ENCODE data around the gene TOR1AIP1.

The TOR1AIP1 gene

DNA sequence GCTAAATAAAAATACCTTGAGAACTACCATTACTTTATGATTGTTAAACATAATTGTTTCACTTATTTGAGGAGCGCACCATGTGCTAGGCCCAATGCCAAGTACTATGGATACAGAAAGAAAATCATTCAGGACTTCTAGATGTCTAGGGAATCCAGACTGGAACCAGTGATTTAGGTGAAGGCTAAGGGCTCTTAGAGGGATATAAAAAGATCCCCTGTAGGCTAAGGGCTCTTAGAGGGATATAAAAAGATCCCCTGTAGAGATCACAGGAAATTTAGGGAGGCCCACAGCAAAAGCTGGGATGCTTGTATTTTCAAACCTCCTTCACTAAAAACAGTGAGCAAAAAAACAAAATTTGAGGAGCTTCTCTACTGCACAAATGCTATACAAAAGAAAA lies 11.2 kb upstream of the TOR1AIP1 start:
- no peak overlapping the region for H3K4me3 ChIP-seq (ENCODE audit: low read depth, low read length)
- TF ChIP-seq POLR2A (IDR thresholded peaks at IDR 0.05; ENCODE audit: extremely low read depth, insufficient read length) (no peak), MYC (IDR thresholded peaks at IDR 0.05; ENCODE audit: low read depth, low read length) (no peak)
- TF ChIP-seq, protein P1, sequence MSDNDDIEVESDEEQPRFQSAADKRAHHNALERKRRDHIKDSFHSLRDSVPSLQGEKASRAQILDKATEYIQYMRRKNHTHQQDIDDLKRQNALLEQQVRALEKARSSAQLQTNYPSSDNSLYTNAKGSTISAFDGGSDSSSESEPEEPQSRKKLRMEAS (IDR thresholded peaks at IDR 0.05; ENCODE audit: low read depth, low read length), result no peak
- TF ChIP-seq, protein P2, sequence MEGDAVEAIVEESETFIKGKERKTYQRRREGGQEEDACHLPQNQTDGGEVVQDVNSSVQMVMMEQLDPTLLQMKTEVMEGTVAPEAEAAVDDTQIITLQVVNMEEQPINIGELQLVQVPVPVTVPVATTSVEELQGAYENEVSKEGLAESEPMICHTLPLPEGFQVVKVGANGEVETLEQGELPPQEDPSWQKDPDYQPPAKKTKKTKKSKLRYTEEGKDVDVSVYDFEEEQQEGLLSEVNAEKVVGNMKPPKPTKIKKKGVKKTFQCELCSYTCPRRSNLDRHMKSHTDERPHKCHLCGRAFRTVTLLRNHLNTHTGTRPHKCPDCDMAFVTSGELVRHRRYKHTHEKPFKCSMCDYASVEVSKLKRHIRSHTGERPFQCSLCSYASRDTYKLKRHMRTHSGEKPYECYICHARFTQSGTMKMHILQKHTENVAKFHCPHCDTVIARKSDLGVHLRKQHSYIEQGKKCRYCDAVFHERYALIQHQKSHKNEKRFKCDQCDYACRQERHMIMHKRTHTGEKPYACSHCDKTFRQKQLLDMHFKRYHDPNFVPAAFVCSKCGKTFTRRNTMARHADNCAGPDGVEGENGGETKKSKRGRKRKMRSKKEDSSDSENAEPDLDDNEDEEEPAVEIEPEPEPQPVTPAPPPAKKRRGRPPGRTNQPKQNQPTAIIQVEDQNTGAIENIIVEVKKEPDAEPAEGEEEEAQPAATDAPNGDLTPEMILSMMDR (IDR thresholded peaks at IDR 0.05; ENCODE audit: low read depth, low read length), result no peak
- no peak for DNase-seq (ENCODE audit: low read depth)

DNA sequence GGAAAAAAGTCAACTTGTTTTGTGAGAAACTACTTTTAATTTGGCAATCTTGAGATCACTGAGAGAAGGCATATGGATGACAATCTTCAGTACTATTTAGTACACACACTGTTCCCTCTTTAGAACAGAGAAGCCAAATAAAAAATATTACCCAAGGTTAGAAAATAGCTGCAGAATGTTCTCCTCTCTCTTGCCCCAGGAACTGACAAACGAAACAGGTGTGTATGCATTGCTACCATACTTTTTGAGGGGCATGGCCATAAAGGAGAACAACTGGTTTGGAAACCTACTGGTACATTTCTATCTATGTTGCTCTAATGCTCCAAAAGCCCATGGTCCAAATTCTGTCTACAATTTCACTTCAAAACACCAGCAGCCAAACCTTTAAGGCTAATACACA lies 10.1 kb upstream of the TOR1AIP1 start:
- TF ChIP-seq, protein P2 (IDR thresholded peaks at IDR 0.05; ENCODE audit: low read depth, low read length), result no peak
- no peak for TF ChIP-seq MYC (IDR thresholded peaks at IDR 0.05; ENCODE audit: low read depth, low read length)
- TF ChIP-seq, protein P1 (IDR thresholded peaks at IDR 0.05; ENCODE audit: low read depth, low read length), result no peak
- no peak for TF ChIP-seq POLR2A (IDR thresholded peaks at IDR 0.05; ENCODE audit: extremely low read depth, insufficient read length)
- no peak for DNase-seq (ENCODE audit: low read depth)
- H3K4me3 ChIP-seq (ENCODE audit: low read depth, low read length), result peak overlapping the region; percentile 2

- TF ChIP-seq MYC (IDR thresholded peaks at IDR 0.05; ENCODE audit: low read depth, low read length) (no peak), POLR2A (IDR thresholded peaks at IDR 0.05; ENCODE audit: extremely low read depth, insufficient read length) (no peak)
- TF ChIP-seq, protein P1 (IDR thresholded peaks at IDR 0.05; ENCODE audit: low read depth, low read length), result no peak
- TF ChIP-seq, protein P2 (IDR thresholded peaks at IDR 0.05; ENCODE audit: low read depth, low read length), result no peak
- DNase-seq (ENCODE audit: low read depth), result peak; percentile 26
- peak overlapping the region; percentile 2 for H3K4me3 ChIP-seq (ENCODE audit: low read depth, low read length)
These were observed 9.5 kb upstream of the TOR1AIP1 start for GRCh38 chr1:179872558-179872957.

- H3K4me3 ChIP-seq (ENCODE audit: low read depth, low read length), result peak overlapping the region; percentile 4
- TF ChIP-seq, protein P2 (IDR thresholded peaks at IDR 0.05; ENCODE audit: low read depth, low read length), result no peak
- TF ChIP-seq POLR2A (IDR thresholded peaks at IDR 0.05; ENCODE audit: extremely low read depth, insufficient read length) (no peak), MYC (IDR thresholded peaks at IDR 0.05; ENCODE audit: low read depth, low read length) (no peak)
- TF ChIP-seq, protein P1 (IDR thresholded peaks at IDR 0.05; ENCODE audit: low read depth, low read length), result no peak
These were observed 8.6 kb upstream of the TOR1AIP1 start for GRCh38 chr1:179873438-179873851.

GRCh38 chr1:179875596-179876299 lies 6.3 kb upstream of the TOR1AIP1 start:
- TF ChIP-seq, protein P1 (IDR thresholded peaks at IDR 0.05; ENCODE audit: low read depth, low read length), result no peak
- TF ChIP-seq, protein P2 (IDR thresholded peaks at IDR 0.05; ENCODE audit: low read depth, low read length), result no peak
- TF ChIP-seq MYC (IDR thresholded peaks at IDR 0.05; ENCODE audit: low read depth, low read length), result no peak
- TF ChIP-seq POLR2A (IDR thresholded peaks at IDR 0.05; ENCODE audit: extremely low read depth, insufficient read length), result no peak
- no peak for DNase-seq (ENCODE audit: low read depth)
- peak overlapping the region; percentile 95 for H3K4me3 ChIP-seq (ENCODE audit: low read depth, low read length)

More at GRCh38 chr1:179873438-179873851, 8.6 kb upstream of the TOR1AIP1 start:
- no peak for DNase-seq (ENCODE audit: low read depth)

All from NB4 (cell line).